K562 (cell line): Measurements from ENCODE around the gene ABHD5. TPM values are rescaled to one million over a fixed set of nuclear protein-coding genes. Genes with fewer than 3 reads are reported as not detected.

Experiments
- CLOCK ChIP-seq: fragments of 250-450 bp; sonication (Bioruptor Pico); IDR thresholded peaks from 2 replicates; pipeline ENCODE4 v1.4.0; 2020; ENCODE audit warnings: mild to moderate bottlenecking, moderate library complexity, borderline replicate concordance
- ETS2 ChIP-seq: IDR thresholded peaks from 2 replicates; pipeline ENCODE4 v1.6.1; 2016; ENCODE audit warnings: borderline replicate concordance, missing genetic modification characterization, mild to moderate bottlenecking, moderate library complexity, missing compliant biosample characterization; ENCODE audit not compliant: poor library complexity, severe bottlenecking
- GABPA ChIP-seq: fragments of 200-800 bp; sonication (Bioruptor generic); conservative IDR thresholded peaks from 2 replicates; pipeline ENCODE4 v1.6.1; 2016; ENCODE audit warnings: low read depth, missing genetic modification characterization, missing compliant biosample characterization
- ILK ChIP-seq: fragments of 450-650 bp; IDR thresholded peaks from 2 replicates; pipeline ENCODE4 v1.6.1; 2016; ENCODE audit warnings: missing genetic modification characterization, low read depth, mild to moderate bottlenecking, missing compliant biosample characterization, moderate library complexity, borderline replicate concordance
- MYBL2 ChIP-seq, 2 experiments: fragments of 450-650 bp in 1 of 2; sonication (generic) in 1 of 2; formaldehyde crosslinking in 1 of 2; IDR thresholded peaks; 2 replicates each; pipeline versions ENCODE4 v1.6.1 to v1.8.1; 2017 to 2022; ENCODE audit warnings: borderline replicate concordance in 1 of 2, inconsistent platforms in 1 of 2, low read depth in 1 of 2, mild to moderate bottlenecking in 1 of 2, missing genetic modification reagents in 1 of 2, moderate library complexity in 1 of 2
- RCOR1 ChIP-seq, 2 experiments: IDR thresholded peaks; 2 replicates each; pipeline ENCODE4 v1.6.1; 2012; ENCODE audit warnings: low read depth in 2 of 2, low read length in 2 of 2, borderline replicate concordance in 1 of 2, improper control_type of control experiment in 1 of 2
- TCF15 ChIP-seq: fragments of 250-450 bp; sonication (Bioruptor Pico); IDR thresholded peaks from 2 replicates; pipeline ENCODE4 v1.8.0; 2022; ENCODE audit warnings: moderate library complexity, mild to moderate bottlenecking, inconsistent platforms
- TSC22D4 ChIP-seq: fragments of 450-650 bp; IDR thresholded peaks from 2 replicates; pipeline ENCODE4 v1.6.1; 2016; ENCODE audit warnings: missing genetic modification characterization, missing biosample characterization, control low read depth
- ZC3H4 ChIP-seq: sonication (generic); formaldehyde crosslinking; IDR thresholded peaks from 2 replicates; pipeline ENCODE4 v1.9.0; 2021; ENCODE audit warnings: missing genetic modification reagents, borderline replicate concordance
- polyA plus RNA-seq, 8 experiments: library from polyadenylated mRNA; depleted of rRNA in 4 of 8; stranded (reverse) in 5 of 8; unstranded in 3 of 8; fragments of >200 nt; fragmentation: Nextera tagmentation in 2 of 8; fragmentation: Illumina TruSeq in 1 of 8; extraction: Ambion mirVana in 2 of 8; extraction: Trizol in 1 of 8; gene quantifications; 2 replicates each; pipeline versions ENCODE4 v1.2.1 to v1.2.3, GENCODE V29; 2011 to 2014; ENCODE audit warnings: inconsistent platforms in 1 of 8, missing spikeins in 1 of 8
- total RNA-seq, 7 experiments: library from RNA; depleted of rRNA in 6 of 7; stranded (reverse); fragments of >200 nt in 6 of 7; fragmentation: Illumina TruSeq in 2 of 7; extraction: Trizol in 2 of 7; gene quantifications; 2 replicates each; pipeline versions ENCODE4 v1.2.1 to v1.2.3, GENCODE V29; 2011 to 2021; ENCODE audit warnings: low replicate concordance in 1 of 7

The ABHD5 gene
- total and polyA plus RNA-seq, 9 of the 15 experiments (the other 6 are each of a cell fraction or from before 2014, with no cell fraction given) = 27.8 to 61.7 (median 39.9) TPM

DNA sequence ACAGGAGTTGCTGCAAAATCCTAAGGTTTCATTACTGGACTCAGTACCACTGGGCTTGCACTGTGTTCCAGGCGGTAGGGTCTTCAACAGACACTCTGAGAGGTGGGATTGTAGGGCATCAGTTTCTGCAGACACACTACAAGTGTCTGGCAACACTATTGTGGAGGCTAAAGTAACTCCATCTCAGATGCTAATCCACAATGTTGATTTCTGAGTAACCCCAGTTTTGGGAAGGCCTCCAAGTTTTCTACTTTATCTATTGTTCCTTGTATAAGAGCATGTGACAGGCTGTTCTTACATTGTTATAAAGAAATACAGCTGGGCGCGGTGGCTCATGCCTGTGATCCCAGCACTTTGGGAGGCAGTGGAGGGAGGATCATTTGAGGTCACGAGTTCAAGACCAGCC is 2.5 kb upstream of the ABHD5 start (continued):
- peak; percentile 90 for TF ChIP-seq CLOCK
- no peak for TF ChIP-seq ZC3H4
- TF ChIP-seq MYBL2 (IDR thresholded peaks at IDR 0.05; ENCODE audit: low read depth) = no peak
- TF ChIP-seq MYBL2 (CRISPR knock-in tag; IDR thresholded peaks at IDR 0.05; ENCODE audit: borderline replicate concordance) = no peak
- TF ChIP-seq ILK (tag) = no peak
- TF ChIP-seq TSC22D4 (tag) = no peak
- TF ChIP-seq ETS2 (tag) = no peak
- TF ChIP-seq TCF15 = peak; percentile 98
- peak; percentile 29; the same call in 1 of the 2 replicates for TF ChIP-seq GABPA (tag)
- TF ChIP-seq RCOR1 (IDR thresholded peaks at IDR 0.05; ENCODE audit: borderline replicate concordance in 1 of 2, low read depth in 2 of 2, low read length in 2 of 2) = no peak
